Stomach smooth muscle (tissue), 2 donors: ENCODE measurements around the gene SLC22A23.

Source experiments
- H3K27ac ChIP-seq: one replicate; pipeline ENCODE4 v1.7.0; 2013; ENCODE audit warnings: mild to moderate bottlenecking, low read length, inconsistent platforms
- H3K27me3 ChIP-seq, 2 donors: one replicate each; pipeline ENCODE4 v1.7.0; 2013; ENCODE audit warnings: low read length in 2 of 2; ENCODE audit not compliant: insufficient read depth in 2 of 2, control insufficient read depth in 1 of 2
- H3K36me3 ChIP-seq, 2 donors: one replicate each; pipeline ENCODE4 v1.7.0; 2013; ENCODE audit warnings: low read length in 2 of 2; ENCODE audit not compliant: control insufficient read depth in 2 of 2, insufficient read depth in 2 of 2
- H3K4me1 ChIP-seq: one replicate; pipeline ENCODE4 v1.7.0; 2013; ENCODE audit warnings: low read length; ENCODE audit not compliant: control insufficient read depth, insufficient read depth
- H3K4me3 ChIP-seq, 2 donors: one replicate each; pipeline ENCODE4 v1.7.0; 2013; ENCODE audit warnings: low read length in 2 of 2
- H3K9ac ChIP-seq, 2 donors: one replicate each; pipeline ENCODE4 v1.7.0; 2013; ENCODE audit warnings: low read length in 2 of 2, mild to moderate bottlenecking in 1 of 2
- H3K9me3 ChIP-seq, 2 donors: one replicate each; pipeline ENCODE4 v1.7.0; 2013; ENCODE audit warnings: low read length in 2 of 2; ENCODE audit not compliant: control insufficient read depth in 2 of 2
- donor health status: healthy.
- donor health status: Pancreatic carcinoma.

Gene SLC22A23

DNA sequence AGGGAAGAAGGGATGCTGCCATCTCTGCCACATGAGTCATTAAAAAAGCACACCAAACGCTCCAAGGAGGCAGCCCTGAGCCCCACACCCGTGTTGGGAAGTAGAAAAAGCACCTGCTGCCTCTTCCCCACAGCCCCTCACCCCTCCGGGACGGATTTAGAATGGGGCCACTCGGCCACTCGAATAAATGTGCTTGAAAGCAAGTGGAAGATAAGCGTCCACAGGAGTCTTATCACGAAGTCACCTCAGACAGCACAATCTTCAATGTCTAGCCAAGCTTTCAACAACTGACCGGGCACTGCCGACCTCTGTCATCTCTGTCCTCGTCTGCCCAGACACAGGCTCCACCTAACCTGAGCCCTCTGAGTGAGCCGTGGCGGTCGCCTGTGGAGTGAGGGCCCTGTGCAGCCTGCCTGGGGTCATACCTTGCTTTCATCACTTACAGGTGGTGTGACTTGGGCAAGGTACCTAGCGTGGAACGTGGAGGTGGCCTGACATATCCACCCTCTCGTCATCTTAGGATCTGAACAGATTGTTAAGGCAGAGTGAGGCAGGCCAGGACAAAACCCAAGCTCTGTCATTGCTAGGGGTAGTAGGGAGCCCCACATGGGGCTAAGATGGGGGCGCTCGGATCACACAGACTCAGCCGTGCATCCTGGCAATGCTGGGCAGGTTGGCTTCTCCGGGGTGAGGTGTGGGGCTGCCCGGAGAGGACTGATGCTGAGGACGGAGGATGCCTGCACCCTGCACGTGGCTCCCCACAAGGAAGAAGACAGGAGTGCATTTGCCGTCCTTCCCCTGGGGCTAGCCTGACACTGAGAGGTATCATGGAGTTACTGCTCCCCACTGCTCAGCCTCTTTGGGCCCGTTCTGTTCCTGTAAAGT, 163.3 kb downstream of the SLC22A23 start:
- no peak overlapping the region for H3K4me3 ChIP-seq
- H3K36me3 ChIP-seq, result peaks cover 0 to 10% of the 10 kb centered on the region in 2 donors
- no peaks in the 10 kb centered on the region for H3K27me3 ChIP-seq
- no peak overlapping the region for H3K9ac ChIP-seq
- H3K9me3 ChIP-seq, result no peaks in the 10 kb centered on the region
- peaks cover 4% of the 10 kb centered on the region for H3K4me1 ChIP-seq
- no peak overlapping the region for H3K27ac ChIP-seq

DNA sequence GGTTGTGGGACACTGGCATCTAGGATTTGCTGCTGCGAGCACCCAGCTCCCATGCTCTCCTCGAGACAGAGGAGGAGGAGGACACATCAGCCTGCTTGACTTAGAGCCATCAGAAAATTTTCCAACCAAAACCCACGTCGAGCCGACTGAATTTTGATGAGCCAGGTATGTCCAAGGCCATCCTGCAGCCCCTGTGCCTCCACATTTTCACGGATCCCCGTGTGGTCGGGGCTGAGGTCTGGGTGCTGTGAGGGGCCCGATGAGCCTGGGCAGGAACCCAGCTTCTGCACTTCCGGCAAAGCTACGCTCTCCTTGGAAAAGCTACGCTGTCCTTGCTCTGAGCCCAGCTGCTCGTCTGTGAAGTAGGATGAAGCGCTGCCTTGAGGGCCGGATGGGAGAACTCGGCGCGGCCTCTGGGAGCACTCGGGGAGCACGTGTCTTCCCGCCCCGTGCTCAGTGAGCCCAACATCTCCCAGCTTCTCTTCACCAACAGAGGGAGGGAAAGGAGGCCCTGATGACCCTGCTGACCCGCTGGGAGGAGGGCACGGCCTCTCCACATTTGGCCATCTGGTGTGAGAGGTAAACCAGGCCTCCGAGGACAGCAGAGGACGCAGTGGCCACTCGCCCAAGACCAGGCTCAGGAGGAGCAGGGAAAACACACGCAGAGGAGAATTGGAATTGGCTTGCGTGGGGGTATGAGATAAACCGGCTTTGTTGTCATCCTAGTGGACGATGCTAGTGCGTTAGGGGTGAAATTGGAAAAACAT, 164.2 kb downstream of the SLC22A23 start:
- H3K36me3 ChIP-seq, result peaks cover 0 to 10% of the 10 kb centered on the region in 2 donors

DNA sequence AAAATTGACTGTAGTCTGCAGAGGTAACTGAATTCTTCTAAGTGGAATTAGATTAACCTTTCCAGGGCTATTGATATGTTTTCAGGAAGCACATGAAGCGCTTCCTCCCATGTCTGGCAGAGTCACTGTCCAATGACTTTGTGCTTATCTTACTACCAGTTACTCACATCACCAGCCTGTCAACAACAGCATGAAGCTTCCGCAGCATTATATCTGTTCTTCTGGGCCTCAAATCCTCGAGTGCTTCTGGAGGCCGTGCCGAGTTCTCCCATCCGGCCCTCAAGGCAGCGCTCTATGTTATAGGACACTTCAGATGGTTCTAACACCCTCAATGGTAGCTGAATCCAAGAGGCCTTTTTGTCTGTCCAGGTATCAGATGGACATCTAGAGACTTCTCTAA, 164.9 kb downstream of the SLC22A23 start:
- H3K4me1 ChIP-seq, result peaks cover 4% of the 10 kb centered on the region
- H3K27ac ChIP-seq, result no peak overlapping the region
- no peak overlapping the region for H3K9ac ChIP-seq
- H3K36me3 ChIP-seq, result peaks cover 2 to 4% of the 10 kb centered on the region in 2 donors
- no peaks in the 10 kb centered on the region for H3K27me3 ChIP-seq
- H3K4me3 ChIP-seq, result no peak overlapping the region
- no peaks in the 10 kb centered on the region for H3K9me3 ChIP-seq

More for the DNA sequence above, 164.2 kb downstream of the SLC22A23 start:
- Histone ChIP-seq H3K4me3 (no peak overlapping the region), H3K4me1 (peaks cover 4% of the 10 kb centered on the region), H3K27me3 (no peaks in the 10 kb centered on the region), H3K9ac (no peak overlapping the region), H3K9me3 (no peaks in the 10 kb centered on the region), H3K27ac (no peak overlapping the region)

DNA sequence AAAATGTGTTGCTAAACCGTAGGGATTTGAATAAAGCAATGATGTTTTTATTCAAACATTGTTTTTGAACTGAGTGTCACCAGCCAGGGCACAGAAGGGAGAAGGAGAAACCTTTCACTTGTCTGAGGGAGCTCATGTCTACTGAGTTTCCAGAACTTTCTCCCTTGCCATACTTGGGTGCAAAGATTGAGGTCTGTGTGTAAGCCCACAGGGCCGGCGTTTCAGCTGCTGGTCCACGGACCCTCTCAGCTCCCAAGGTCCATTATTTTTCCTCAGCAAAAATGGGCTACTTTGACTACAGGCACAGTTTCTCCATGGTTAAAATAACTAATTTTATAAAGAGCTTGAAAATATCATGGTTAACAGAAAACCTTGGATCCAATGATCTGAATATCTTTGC, 165.5 kb downstream of the SLC22A23 start:
- Histone ChIP-seq H3K27me3 (no peaks in the 10 kb centered on the region), H3K4me3 (no peak overlapping the region), H3K4me1 (peaks cover 4% of the 10 kb centered on the region), H3K9ac (no peak overlapping the region), H3K9me3 (no peaks in the 10 kb centered on the region), H3K36me3 (peaks cover 0 to 2% of the 10 kb centered on the region in 2 donors), H3K27ac (no peak overlapping the region)

DNA sequence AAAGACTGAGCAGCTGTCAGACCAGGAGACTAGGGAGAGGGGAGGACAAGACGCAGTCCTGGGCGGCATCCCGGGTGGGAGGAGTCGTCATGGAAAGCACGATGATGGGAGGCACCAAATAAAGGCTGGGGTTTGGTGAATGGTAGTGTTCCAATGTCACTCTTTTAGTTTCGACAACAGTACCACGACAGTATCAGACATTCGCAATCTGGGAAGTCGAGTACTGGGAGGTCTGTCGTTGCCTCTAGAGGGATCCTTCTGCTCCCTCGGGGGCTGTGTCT, 166.0 kb downstream of the SLC22A23 start:
- peaks cover 0 to 2% of the 10 kb centered on the region in 2 donors for H3K36me3 ChIP-seq

DNA sequence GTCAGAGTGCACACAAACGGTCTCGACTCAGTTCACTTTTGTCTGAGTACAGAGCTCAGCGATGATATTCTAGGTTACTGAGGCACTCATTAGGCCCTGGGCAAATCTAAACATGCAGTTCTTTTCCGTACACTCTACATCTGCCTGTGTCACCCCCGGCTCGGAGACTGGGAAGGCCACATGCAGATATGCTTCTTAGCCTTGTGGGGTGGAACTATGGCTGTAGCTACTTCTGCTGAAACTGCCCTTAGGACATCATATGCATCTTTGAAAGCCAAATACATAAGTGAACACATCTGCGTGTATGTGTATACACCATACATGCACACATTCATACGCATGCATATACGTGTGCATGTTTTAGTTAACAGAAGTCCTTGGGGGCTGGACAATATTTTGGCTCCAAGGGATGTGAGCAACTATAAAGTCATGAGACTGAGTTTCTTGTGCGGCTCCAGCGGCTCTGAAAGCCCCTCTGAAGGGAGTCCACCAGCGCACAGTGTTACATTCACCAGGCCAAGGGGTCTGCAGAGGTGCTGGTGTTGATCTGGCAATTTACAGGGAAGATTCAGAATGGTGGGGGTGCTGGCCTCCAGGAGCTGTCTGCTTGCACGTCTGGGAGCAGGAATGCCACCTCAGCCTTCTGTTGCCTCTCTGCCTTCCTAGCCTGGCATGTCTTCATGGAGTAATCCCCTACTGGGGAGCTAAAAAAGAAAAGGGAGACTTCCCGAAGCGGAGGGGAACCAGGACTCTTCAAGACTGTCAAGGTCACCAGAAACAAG, 166.5 kb downstream of the SLC22A23 start:
- H3K27me3 ChIP-seq, result no peaks in the 10 kb centered on the region
- no peak overlapping the region for H3K27ac ChIP-seq
- no peak overlapping the region for H3K9ac ChIP-seq
- peaks cover under 1 to 2% of the 10 kb centered on the region in 2 donors for H3K36me3 ChIP-seq
- no peak overlapping the region for H3K4me3 ChIP-seq
- no peaks in the 10 kb centered on the region for H3K9me3 ChIP-seq
- H3K4me1 ChIP-seq, result peaks cover 4% of the 10 kb centered on the region

More for the DNA sequence above, 166.0 kb downstream of the SLC22A23 start:
- H3K4me3 ChIP-seq, result no peak overlapping the region
- H3K4me1 ChIP-seq, result peaks cover 4% of the 10 kb centered on the region
- H3K27ac ChIP-seq, result no peak overlapping the region
- no peaks in the 10 kb centered on the region for H3K9me3 ChIP-seq
- no peaks in the 10 kb centered on the region for H3K27me3 ChIP-seq
- H3K9ac ChIP-seq, result no peak overlapping the region

DNA sequence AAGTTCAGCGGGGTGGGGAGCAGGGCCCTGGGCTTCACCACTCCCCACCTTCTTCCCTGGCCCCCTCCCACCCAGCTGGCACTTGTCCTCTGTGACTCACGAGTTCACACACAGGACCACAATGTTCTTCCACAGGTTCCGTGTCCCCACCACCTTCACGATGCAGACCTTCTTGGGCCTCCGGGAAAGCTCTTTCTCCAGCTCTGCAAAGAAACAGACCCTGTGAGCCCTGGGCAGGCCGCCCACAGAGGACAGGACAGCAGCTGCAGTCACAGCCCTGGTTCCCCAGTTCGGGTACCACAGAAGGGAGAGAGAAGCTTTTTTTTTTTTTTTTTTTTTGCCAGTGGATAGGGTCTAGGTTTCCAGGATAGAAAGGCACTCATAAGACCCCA, 167.2 kb downstream of the SLC22A23 start:
- Histone ChIP-seq H3K36me3 (peaks cover 2 to 6% of the 10 kb centered on the region in 2 donors), H3K9me3 (no peaks in the 10 kb centered on the region), H3K9ac (no peak overlapping the region), H3K27me3 (no peaks in the 10 kb centered on the region), H3K27ac (no peak overlapping the region), H3K4me3 (no peak overlapping the region), H3K4me1 (peaks cover 7% of the 10 kb centered on the region)

DNA sequence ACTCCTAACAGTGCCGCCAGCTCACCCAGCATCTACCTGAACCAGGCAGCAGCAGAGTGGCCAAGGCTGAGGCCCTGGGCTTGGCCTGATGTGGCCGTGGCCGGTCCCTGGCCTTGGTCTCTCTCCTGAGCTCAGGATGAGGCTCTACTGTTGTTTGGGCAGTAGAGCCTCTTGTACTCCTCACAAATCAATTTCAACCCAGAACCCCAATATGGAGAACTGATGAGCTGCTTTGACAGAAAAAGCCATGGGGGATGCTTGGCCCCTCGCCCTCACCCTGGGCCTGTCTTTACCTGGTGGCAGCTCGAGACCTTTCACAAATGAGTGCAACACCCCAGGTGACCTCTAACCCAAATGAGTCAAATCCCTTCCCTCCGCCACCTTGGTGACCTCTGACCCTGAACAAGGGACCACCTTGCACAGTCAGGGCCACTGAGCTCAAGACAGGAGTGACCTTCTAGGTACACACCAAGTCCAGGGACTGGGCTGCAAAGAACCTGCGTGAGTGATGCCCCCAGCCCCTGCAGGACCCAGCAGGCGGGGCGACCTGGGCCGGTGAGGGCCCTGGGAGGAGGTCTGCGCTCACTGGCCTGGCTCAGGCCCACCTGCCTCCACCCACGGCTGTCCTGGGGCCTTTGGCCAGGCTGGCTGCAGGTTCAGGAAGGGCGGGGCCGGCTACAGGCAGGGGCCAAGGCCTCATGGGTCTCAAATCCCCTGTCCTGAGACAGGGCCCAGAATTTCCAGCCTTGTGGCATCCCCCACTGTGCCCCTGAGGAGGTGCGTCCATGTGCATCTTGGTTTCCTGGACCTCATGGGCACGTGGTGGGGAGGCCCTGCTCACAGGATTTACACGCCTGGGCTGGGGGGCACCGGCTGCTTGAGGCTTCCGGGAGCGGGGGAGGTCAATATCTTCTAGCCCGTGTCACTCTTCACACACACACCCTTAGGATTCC, 167.9 kb downstream of the SLC22A23 start:
- H3K27me3 ChIP-seq, result no peaks in the 10 kb centered on the region
- no peak overlapping the region for H3K27ac ChIP-seq
- H3K9ac ChIP-seq, result no peak overlapping the region
- H3K4me3 ChIP-seq, result no peak overlapping the region
- H3K9me3 ChIP-seq, result no peaks in the 10 kb centered on the region
- H3K36me3 ChIP-seq, result peaks cover 2 to 6% of the 10 kb centered on the region in 2 donors
- peaks cover 11% of the 10 kb centered on the region for H3K4me1 ChIP-seq

DNA sequence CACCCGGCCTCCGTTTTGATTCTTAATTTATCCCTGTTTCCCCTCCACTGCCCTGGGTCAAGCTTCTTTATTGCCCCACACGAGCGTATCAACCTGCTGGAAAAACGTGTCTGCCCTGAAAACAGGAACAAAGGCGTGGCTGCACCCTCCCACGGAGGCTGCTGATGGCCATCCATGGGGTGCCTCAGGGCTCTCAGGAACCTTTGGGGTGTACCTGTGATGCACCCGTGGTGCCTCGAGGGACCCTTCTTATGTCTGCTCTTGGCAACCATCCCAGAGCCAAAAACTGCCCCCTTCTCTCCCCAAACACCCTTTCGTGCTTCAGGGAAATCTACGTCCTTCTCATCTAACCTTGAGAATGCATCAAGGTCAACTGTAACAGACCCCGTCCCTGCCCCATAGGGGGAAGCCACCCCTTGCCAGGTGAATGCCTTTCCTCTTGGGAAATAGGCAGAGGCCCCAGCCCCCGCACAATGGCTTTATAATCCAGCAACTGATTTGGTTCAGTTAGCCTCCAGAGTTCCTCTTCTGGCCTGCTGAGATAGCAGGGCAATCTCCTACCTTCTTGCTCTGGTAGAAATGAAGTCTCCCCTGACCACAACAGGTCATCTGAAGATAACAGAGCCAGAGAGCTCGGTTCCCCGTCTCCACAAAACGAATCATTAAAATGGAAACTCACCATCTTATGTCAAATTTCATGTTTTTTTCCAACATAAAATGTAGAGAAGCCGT, 168.7 kb downstream of the SLC22A23 start:
- Histone ChIP-seq H3K9ac (no peak overlapping the region), H3K9me3 (no peaks in the 10 kb centered on the region), H3K27me3 (no peaks in the 10 kb centered on the region), H3K4me1 (peaks cover 11% of the 10 kb centered on the region), H3K27ac (no peak overlapping the region), H3K4me3 (no peak overlapping the region), H3K36me3 (peaks cover 2 to 6% of the 10 kb centered on the region in 2 donors)
